T-helper 2 cell (primary cell): ENCODE results near the gene NPPC.
A peak's percentile ranks its signal among the peaks of the same experiment; 100 is the strongest.
"Not testable (repeated sequence)": the region's sequence is repeated elsewhere in the genome, so short reads cannot be mapped to it uniquely, and the experiment has no call there.

Experiments used
- DNase-seq, 5 experiments: peaks; one replicate each; pipeline versions ENCODE4 v3.0.0 to v3.0.0-alpha.2; 2012 to 2022

Gene NPPC

DNA sequence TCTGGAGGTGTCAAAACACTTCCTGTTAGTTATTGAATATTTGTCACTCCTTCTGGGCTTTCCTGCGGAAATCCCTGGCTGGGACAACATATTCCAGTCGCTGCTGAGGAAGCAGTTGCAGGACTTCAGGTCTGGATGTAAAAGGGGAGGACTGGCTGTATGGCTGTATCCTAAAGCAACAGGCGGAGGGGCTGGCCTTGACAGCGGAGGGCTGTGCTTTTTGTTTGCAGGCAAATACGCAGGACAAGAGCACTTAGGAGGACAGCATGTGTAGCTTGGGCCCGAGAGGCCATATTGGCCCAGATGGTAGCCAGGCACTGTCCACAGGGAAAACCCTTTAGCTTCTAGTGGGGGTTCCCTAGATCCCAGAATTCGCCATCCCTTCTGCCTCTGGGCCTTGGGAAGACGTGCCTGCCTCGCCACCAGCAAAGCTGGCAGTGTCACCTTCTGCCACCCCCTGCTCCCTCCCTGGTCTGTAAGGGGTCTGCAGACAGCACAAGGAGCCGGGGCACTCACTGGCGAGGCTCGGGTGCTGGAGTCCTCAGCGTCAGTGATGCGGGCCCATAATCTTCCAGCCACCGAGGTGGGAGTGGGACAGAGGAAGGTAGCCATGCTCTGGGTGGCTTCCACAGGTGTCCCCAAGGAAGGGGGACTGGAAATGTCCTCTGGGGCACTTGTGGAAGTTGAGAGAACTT, 6.7 kb downstream of the NPPC start:
- no peak for DNase-seq

DNA sequence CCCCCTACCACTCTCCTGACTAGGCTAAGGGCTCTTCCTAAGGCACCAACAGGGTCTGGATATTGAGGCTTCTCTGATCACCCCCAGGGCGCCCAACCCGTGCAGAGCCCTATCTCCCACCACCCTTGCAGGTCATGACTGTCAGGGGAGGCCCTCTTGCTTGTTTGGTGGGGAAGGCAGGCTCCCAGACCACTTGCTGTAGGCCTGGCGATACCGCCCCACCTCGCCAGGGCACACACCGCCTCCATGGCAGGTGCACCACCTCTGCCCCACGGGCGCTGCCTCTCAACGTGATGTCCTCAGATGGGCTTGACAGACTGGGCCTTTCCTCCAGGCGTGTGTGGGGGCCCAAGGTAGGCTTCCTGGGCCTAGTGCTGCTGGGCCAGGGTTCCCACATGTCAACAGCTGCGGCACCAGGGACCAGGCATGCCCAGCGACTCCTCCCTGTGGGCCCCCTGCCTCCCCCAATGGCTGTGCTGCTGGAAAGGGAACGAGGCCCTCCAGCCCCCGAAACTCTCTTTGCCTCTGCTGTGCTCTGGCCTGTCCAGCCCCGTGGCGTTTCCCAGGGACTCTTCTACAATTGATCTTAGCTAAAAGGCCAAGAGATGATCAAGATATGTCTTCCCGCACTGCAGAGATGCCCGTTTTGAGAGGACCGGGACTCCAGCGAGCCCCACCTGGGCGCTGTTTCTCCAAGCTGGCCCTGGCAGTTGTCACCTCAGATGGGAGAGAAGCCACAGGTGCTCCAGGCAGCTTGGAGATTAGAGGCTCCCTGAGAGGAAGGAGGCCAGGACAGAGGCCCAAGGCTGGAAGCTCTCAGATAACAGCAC, 7.5 kb downstream of the NPPC start:
- no peak for DNase-seq

DNA sequence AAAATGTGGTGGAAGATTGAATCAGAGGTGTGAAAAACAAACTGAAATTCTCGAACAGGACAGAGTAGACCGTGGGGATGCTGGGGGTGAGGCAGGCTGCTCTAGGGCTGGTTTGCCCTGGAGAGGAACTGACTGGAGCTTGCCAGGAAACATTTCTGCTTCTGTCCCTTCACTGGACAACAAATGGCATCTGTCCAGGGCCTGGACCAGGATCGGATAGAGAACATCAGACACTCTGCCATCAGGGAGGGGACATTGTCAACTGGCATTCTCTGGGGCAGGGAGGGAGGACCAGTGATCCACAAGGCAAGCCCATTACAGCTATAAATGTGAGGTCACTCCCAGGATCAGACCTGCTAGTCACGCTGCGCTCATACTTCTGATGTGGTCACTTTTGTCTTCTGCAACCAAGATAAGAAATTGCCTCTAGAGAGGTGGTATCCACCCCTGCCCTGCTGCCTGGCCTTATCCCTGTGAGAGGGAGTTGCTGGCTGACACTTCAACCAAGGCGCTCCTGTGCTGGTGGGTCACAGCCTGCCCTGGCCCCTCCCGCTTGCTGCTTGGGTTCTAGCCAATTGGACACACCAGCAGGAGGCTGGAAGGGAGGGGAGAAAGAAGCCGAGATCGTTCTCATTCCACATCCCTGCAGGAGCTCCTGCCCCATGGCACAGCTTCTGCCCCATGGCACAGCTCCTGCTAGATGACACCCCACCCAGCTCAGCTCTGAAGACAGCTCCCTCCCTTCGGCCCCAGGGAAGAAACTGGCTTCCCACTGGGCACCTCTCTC, 8.7 kb downstream of the NPPC start:
- DNase-seq = no peak

DNA sequence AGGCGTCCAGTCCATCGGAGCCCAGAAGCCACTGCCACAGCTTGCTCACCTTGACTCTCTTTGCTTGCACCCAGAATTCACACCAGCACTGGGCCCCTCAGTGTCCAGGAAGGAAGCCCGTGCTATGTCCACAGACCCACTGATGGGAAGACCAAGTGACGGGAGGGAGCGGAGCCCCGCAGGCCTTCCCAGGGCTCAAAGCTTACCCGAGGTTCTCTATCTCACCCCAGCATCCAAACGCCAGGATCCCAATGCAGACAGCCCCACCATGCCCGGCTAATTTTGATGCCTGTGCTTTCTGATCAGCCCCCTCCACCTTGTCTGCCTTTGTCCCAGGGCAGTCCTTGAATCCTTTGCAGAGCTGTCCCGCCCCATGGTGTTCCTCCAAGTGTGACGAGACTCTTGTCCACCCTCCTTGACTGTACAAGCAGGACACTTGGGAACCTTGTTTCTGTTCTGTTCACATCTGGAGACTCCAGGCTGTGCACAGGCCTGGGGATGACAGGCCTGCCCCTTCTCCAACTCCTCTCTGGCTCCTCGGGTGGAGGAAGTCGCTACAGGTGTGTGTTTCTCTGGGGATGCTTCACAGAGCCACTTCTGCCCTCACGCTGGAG, 12.0 kb downstream of the NPPC start:
- no peak for DNase-seq

DNA sequence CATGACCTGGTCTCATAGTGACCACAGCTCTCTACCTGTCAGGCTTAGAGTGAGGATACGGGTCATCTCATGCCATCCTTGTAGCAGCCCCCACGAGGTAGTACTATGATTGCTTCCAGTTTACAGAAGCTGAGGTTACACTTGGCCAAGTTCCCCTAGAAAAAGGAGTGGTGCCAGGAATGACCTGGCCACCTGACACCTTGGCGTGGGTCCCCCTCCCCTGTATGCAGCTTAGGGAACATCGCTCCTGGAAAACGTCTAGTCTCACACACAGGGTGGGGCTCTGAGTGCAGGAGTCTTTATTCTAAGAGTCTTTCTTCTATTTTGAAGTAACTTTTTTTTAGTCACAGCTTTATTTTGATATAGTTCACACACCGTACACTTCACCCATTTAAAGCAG, 14.8 kb downstream of the NPPC start:
- no peak for DNase-seq

DNA sequence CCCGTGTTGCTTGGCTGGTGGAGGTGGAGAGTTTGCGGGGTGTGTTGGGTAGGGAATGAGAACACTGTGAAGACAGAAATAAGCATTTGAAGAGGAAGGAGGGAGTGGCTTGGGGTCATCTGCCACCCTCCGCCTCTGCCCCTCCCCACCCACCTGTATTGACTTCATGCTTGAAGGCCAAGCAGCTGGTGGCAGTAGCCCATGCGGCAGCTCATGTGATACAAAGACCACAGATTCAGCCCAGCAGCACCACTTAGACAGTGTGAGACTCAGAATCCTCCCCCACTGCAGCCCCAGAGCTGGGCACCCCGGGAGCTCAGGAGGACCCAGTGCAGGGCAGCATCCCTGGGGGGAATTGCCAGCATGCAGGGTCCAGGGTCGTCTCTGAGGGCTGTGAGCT, 15.4 kb downstream of the NPPC start:
- no peak for DNase-seq

DNA sequence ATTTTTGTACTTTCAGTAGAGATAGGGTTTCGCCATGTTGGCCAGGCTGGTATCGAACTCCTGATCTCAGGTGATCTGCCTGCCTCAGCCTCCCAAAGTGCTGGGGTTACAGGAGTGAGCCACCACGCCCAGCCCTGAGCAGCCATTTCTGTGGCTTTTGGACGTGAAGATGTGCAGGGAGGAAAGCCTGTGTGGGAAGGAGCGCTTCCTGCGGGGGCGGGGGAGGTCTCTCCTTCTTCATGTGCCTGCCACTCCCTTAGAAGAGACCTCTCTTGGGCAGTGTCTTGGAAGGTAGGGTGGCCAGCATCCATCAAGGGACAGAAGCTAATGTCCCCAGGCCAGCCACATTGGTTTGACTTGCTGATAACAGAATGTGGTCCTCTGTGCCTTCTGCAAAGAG, 16.0 kb downstream of the NPPC start:
- not testable (repeated sequence) for DNase-seq

DNA sequence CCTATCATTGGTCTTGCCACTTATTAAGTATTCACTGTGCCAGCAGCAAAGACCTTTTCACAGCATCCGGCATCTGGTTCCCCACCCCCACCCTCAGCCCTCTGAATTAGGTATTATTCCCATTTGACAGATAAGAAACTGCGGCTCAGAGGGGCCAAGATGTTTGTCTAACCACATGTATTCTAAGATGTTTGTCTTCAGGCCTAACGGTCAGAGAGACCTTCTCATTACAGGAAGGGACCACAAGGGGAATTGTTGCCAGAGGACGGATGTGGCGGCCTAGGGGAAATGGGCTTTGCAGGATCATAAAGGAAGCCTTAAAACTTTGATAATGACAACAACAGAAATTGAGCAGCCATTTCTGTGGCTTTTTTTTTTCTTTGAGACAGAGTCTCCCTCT, 16.6 kb downstream of the NPPC start:
- DNase-seq = peak in 1 of 5 experiments; percentile 25

DNA sequence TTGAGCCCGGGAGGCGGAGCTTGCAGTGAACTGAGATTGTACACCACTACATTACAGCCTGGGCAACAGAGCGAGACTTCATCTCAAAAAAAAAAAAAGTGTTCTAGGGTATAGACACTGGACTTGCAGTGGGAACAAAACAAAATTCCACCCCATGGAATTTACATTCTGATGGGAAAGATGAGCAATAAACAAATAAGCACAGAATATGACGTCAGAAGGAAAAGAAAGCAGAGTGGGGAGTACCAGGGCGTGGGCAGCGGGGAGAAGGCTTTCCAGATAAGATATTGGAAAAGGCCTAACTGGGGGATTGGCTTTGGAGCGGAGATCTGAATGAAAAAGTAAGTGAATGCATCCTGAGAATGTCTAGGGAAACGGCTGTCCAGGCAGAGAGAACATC, 17.6 kb downstream of the NPPC start:
- no peak for DNase-seq

DNA sequence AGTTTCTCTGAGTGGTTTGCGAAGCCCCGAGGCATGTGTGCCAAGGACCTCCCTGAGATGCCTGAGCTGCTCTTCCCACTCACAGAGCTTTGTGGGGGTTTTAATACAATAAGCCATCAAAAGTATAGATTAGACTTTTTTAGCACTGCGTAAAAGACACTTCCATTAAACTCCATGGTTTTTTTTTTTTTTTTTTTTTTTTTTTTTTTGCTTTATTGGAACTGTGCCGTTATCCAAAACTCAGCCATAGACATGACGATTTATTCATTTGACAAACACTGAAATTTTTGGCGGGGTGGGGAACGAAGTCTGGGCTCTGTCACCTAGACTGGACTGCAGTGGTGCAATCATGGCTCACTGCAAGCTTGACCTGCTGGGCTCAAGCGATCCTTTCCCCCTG, 18.4 kb downstream of the NPPC start:
- DNase-seq = no peak

DNA sequence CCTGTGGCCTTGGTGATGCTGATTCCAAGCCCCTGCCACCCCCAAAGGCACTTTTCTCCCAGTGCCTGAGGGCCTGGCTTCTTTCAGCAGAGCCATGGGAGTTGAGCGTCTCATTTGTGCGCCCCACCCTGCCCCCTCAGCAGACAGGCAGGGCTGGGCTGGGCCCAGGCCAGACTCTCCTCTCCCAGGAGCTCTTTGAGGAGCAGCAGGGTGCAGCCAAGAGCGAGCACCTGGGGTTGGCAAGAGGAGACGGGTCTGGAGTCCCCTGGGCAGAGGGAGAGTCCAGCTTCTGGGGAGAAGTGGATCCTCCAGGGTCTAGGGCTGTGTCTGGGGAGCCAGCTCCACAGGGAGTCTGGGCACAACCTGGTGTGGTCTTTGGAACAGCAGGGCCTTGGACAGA, 21.2 kb downstream of the NPPC start:
- DNase-seq = no peak

DNA sequence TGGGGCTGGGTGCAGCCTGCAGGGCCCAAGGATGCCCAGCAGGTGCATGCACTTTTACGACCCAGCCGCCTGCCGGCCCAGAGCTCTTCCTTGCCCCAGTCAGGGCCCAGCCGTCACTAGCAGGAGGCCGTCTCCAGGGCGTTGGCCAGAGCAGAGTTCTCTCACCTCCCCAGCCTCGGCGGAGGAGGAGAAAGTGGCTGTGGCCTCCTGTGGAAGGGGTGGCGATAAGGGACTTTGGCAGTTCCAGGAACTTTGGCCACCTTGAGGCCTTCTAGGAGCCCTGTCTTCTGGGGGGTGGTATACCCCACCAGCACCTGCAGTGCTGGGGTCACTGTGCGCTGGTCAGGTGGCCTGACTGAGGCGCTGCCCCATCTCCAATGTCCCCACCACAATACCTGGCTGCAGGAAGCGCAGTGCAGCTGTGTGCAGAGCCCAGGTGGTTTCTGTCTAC, 22.0 kb downstream of the NPPC start:
- no peak for DNase-seq

DNA sequence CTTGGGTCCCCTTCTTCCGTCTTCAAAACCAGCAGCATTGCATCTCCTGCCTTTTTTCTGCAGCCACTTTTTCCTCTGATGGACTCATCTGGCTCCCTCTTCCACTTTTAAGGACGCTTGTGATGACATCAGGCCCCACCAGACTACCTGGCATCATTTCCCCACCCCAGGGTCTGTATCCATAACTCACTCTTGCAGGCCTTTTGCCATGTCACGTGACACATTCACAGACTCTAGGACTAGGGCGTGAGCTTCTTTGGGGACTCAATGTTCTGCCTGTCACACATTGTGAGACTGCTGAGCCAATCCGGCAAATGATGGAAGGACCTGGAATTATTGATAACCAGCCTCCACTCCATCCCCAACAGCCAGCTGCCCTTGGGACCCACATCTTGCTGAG, 23.6 kb downstream of the NPPC start:
- DNase-seq = no peak

DNA sequence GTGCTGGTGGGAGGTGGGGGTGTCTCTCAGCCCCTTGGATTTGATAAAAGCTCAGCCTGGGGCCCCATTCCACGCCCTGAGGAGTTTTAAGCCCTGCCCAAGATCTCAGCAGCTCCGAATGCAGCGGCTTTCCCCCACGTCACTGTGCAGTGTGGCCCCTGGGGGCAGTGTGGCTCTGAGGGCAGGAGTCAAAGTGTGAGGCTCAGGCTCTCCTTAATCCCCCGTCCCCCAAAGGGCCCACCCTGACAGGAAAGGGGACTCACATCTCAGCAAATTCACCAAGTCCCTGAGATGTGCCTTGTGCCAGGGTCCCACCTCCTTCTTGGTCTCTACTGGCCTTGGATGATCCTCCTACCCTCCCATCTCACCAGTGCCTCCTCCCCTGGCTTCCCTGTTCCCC, 25.2 kb downstream of the NPPC start:
- DNase-seq = no peak

DNA sequence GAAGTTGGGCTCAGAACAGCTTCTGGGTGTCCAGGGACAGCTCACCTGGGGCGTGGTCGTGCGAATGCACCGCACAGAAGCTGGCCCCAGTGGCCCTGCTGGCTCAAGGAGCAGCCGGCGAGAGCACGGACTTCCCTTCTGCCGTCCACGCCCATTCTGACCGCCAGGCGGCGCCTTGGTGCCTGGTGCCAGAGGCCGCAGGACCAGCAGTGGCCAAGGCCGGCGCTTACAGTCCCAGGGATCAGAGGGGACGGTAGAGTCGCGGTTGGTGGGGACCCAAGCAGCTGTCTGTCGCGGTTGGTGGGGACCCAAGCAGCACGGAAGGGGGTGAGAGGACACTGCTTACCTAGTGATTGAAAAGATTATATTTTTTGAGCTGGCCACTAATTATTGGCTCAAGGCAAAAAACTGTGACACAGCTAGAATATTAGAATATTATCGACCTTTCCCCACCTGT, 25.7 kb downstream of the NPPC start:
- DNase-seq = peak in 4 of 5 experiments; percentile 20 to 48 (median 29)

DNA sequence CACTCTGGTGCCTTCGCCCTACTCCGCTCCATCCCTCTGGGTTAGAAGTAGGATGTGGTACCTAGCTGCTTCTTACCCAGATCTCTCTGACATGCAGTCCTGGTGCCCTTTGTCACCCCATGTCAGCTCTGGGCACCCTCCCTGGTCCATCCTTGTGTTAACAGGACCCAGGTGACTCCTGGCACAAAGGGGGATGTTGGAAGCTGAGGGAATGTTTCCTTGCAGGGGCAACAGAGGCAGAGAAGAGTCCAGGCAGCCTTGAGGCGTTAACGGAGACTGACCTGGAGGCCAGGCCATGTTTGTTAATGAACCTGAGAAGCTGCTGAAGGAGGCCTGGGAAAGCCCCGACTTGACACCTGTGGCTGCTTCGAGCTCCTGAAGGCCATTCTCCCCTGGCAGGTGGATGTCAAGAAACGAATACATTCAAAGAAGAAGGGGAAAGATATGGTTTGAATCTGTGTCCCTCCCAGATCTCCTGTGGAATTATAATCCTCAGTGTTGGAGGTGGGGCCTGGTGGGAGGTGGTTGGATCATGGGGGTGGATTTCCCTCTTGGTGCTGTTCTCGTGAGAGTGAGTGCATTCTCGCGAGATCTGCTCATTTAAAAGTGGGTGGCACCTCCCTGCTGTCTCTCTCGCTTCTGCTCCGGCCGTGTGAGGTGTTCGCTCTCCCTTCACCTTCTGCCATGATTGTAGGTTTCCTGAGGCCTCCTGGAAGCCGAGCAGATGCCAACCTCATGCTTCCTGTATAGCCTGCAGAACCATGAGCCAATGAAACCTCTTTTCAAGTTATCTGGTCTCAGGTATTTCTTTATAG, 31.4 kb downstream of the NPPC start:
- DNase-seq = no peak

DNA sequence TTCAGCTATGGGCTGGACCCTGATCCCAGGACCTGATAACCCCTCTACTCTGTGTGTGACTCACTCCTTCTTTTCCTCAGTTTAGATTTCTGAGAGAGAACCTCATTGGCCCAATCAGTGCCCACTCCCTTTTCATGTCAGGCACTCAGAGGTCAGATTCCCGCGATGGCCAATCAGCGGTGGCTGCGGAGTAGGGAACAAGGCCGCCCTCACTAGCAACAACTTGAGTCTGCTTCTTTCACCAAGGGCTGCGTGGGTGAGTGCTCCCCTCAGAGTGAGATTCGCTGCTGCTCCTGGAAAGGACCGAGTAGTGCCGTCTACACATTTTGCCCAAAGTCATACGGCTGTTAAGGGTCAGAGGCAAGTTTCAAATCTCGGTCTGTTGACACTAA, 34.7 kb downstream of the NPPC start:
- no peak for DNase-seq

DNA sequence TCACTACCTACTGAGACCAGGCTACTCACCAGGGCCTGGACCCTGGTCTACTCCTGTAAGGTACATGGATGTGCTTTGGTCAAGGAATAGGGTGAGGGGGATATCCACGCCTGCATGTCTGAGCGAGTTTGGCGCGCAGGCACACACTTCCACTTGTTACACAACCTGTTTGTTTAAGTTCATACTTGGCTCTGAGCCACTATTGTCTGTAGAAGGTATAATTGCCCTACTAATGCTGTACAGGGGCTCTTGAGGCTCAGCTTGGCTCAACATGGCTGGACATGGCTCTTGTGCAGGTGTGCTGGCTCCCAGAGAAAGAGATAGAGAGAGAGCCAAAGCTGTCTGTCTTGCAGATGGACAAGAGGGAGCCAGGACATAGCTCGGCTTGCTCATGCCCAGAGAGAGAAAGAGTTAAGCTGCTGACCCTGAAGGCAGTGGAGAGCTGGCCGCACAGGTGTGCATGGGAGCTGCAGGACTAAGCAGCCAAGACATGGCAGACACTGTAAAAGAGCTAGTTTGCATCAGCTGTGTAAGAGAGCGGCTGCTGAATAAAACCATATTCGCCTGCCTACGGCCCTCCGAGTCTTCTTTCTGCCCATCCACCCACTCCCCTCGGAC, 35.2 kb downstream of the NPPC start:
- DNase-seq = no peak

DNA sequence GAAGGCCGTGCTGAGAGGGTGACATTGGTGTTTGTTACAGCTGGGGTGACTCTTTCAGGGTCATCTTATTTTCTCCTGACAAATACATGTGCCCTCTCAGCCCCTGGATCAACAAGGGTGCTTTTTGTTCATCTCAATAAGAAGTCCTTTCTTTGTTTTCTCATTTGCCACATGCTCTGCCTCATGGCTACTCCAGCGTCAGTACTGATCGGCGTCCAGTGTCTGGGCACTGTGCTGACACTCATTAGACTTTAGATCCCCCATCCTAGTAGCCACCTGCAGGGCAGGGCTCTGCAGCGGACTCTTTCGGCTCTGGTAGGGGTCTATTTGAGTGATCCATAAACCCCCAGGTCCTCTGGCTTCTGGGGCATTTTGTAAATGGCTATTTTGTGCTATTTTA, 38.4 kb downstream of the NPPC start:
- DNase-seq = no peak

DNA sequence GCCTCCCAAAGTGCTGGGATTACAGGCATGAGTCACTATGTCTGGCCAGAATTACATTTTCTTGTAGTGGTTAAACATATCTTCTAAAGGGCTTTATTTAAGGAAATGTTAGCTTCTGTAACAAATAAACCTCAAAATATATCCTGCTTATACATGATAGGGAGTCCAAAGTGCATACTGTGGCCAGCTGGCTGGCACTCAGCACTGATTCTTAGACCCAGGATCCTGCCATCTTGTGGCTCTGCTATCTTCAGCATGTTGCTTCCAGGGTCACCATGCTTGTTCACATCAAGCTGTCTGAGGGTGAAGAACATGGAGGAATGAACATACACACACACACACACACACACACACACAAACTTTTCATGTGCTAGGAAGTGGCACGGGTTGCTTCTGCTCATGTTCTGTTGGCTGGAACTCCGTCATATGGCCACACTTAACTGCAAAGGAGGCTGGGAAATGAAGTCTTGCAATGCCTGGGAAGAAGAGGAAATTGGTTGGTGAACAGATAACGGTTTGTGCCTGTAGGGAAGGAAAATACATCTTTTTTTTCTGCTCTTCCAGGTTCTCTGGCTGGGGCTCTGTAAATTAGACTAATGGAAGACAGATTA, 40.0 kb downstream of the NPPC start:
- DNase-seq = peak in 1 of 5 experiments; percentile 11
